GM19372 (cell line): ENCODE data around the gene WDFY1.

ENCODE experiments used
- ATAC-seq: cut with Tn5 transposase; IDR thresholded peaks from one replicate; pipeline ENCODE4 v1.9.1; 2021; ENCODE audit warnings: mild to moderate bottlenecking, low read depth, moderate library complexity; ENCODE audit not compliant: unreplicated experiment

WDFY1 gene

DNA sequence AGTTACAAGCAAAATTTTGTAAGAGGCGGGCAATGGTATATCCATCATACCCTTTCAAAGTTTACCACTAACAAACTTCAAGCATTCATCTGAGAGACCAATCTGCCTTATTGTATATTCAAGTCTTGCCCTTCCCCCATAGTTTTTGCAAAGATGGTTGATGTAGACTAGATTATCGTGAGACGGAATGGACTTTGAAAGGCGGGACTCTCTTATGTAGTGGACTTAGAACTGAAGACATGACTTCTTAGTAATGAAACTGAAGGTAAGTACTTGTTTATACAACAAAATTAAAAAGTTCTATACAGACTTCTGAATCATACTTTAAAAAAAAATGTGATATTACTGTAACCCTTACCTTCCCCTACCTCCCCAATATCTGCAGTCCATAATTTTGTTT is 118.1 kb downstream of the WDFY1 start:
- no peak for ATAC-seq
